HL-60 (cell line): ENCODE results near the gene E2F4.

ENCODE experiments used
- CTCF ChIP-seq: IDR thresholded peaks from one replicate; pipeline ENCODE4 v1.5.1; 2011; ENCODE audit warnings: low read length, control low read depth, inconsistent platforms; ENCODE audit not compliant: insufficient read depth
- REST ChIP-seq: IDR thresholded peaks from 2 replicates; pipeline ENCODE4 v1.6.1; 2012; ENCODE audit warnings: low read depth; ENCODE audit not compliant: insufficient replicate concordance

- TF ChIP-seq REST: no peak
- TF ChIP-seq CTCF: no peak
Observed at GRCh38 chr16:67212766-67213165, 20.8 kb downstream of the E2F4 start.
